HCT116 (cell line): ENCODE results near the gene PCSK6. TPM values are rescaled to one million over a fixed set of nuclear protein-coding genes. Genes with fewer than 3 reads are reported as not detected.

Source experiments
- ATAC-seq: fragments of 200-7000 bp; cut with Tn5 transposase; 2 replicates; pipeline ENCODE4 v1.9.1; 2020; ENCODE audit warnings: mild to moderate bottlenecking, moderate library complexity
- BruUV-seq: library from RNA; stranded (reverse); fragments of 400-500 nt; replicated peaks from 2 replicates; lab custom pipeline; 2021; lab: Mats Ljungman, UMichigan
- CTCF ChIA-PET: fragments of 300-600 bp; sonication (Branson Sonifier 250); formaldehyde crosslinking; loops from one replicate; lab custom pipeline; 2021; ENCODE audit warnings: antibody characterized with exemption; lab: Charles Lee
- POLR2A ChIA-PET: fragments of 300-600, 350-600 bp; sonication (Branson Sonifier 250); formaldehyde crosslinking; loops from one replicate; lab custom pipeline; 2021; ENCODE audit warnings: antibody characterized with exemption; lab: Charles Lee
- RAD21 ChIA-PET, 2 experiments: fragments of 300-600 bp; sonication (Branson Sonifier 250); formaldehyde crosslinking; loops; one replicate each; lab custom pipeline; 2023; ENCODE audit warnings: low total read pairs in 2 of 2; ENCODE audit not compliant: uncharacterized antibody in 2 of 2, unreplicated experiment in 2 of 2, low non-redundant PET in 1 of 2; lab: Charles Lee
- DNase-seq: peaks from one replicate; pipeline ENCODE4 v3.0.0-alpha.2; 2010; ENCODE audit warnings: low read depth, low spot score
- H2AFZ ChIP-seq: fragments of 200-600 bp; shearing (Covaris generic), sonication (generic); 2 replicates; pipeline ENCODE4 v1.6.1; 2017; ENCODE audit warnings: low read depth, mixed run types, mixed read lengths, antibody characterized with exemption, low read length; ENCODE audit not compliant: poor library complexity, severe bottlenecking
- H3K27ac ChIP-seq: 2 replicates; pipeline ENCODE4 v1.5.1; 2012; ENCODE audit warnings: low read depth, low read length
- H3K27me3 ChIP-seq: fragments of 200-600 bp; sonication (generic); 2 replicates; pipeline ENCODE4 v1.6.1; 2016; ENCODE audit warnings: mixed run types, low read length, mixed read lengths; ENCODE audit not compliant: insufficient read depth
- H3K36me3 ChIP-seq, 2 experiments: fragments of 200-500 bp in 1 of 2; fragments of 200-600 bp in 1 of 2; sonication (Bioruptor generic) in 1 of 2; sonication (generic) in 1 of 2; 2 replicates each; pipeline versions ENCODE4 v1.5.1 to v1.6.1; 2014 to 2016; ENCODE audit warnings: low read length in 2 of 2, inconsistent platforms in 1 of 2, mixed read lengths in 1 of 2, mixed run types in 1 of 2; ENCODE audit not compliant: insufficient read depth in 2 of 2, control insufficient read depth in 1 of 2
- H3K4me1 ChIP-seq, 2 experiments: fragments of 200-600 bp in 1 of 2; sonication (generic) in 1 of 2; 2 replicates each; pipeline versions ENCODE4 v1.5.1 to v1.6.1; 2012 to 2017; ENCODE audit warnings: low read length in 2 of 2, inconsistent platforms in 1 of 2, mild to moderate bottlenecking in 1 of 2, mixed read lengths in 1 of 2, mixed run types in 1 of 2, moderate library complexity in 1 of 2; ENCODE audit not compliant: insufficient read depth in 2 of 2, control insufficient read depth in 1 of 2
- H3K4me2 ChIP-seq: fragments of 200-600 bp; sonication (generic); 2 replicates; pipeline ENCODE4 v1.6.1; 2017; ENCODE audit warnings: mixed run types, low read length, mixed read lengths
- H3K4me3 ChIP-seq, 2 experiments: fragments of 200-600 bp in 1 of 2; sonication (generic) in 1 of 2; replicated peaks in 1 of 2; 2 replicates each; pipeline ENCODE4 v1.5.1; 2011 to 2016; ENCODE audit warnings: low read length in 2 of 2, control low read depth in 1 of 2, low read depth in 1 of 2, mild to moderate bottlenecking in 1 of 2, mixed read lengths in 1 of 2, mixed run types in 1 of 2
- H3K79me2 ChIP-seq: fragments of 200-600 bp; sonication (generic); 2 replicates; pipeline ENCODE4 v1.6.1; 2017; ENCODE audit warnings: mild to moderate bottlenecking, mixed run types, low read length, moderate library complexity, mixed read lengths; ENCODE audit not compliant: insufficient read depth
- H3K9ac ChIP-seq: fragments of 200-600 bp; sonication (generic); 2 replicates; pipeline ENCODE4 v1.6.1; 2016; ENCODE audit warnings: low read length, mixed read lengths
- H3K9me2 ChIP-seq: fragments of 200-600 bp; sonication (generic), shearing (Covaris generic); 2 replicates; pipeline ENCODE4 v1.6.1; 2017; ENCODE audit warnings: mixed run types, mild to moderate bottlenecking, moderate library complexity; ENCODE audit not compliant: insufficient read depth
- H3K9me3 ChIP-seq, 2 experiments: fragments of 200-500 bp in 1 of 2; fragments of 200-600 bp in 1 of 2; sonication (Bioruptor generic) in 1 of 2; sonication (generic) in 1 of 2; 2 replicates each; pipeline ENCODE4 v1.6.1; 2014 to 2017; ENCODE audit warnings: low read length in 2 of 2, mixed read lengths in 2 of 2, inconsistent platforms in 1 of 2, low read depth in 1 of 2, mild to moderate bottlenecking in 1 of 2, mixed run types in 1 of 2, moderate library complexity in 1 of 2; ENCODE audit not compliant: control insufficient read depth in 1 of 2, insufficient read depth in 1 of 2
- H4K20me1 ChIP-seq: fragments of 200-600 bp; sonication (generic), shearing (Covaris generic); 2 replicates; pipeline ENCODE4 v1.6.1; 2017; ENCODE audit warnings: mixed run types, mild to moderate bottlenecking, moderate library complexity; ENCODE audit not compliant: insufficient read depth
- CBX3 ChIP-seq: IDR thresholded peaks from 2 replicates; pipeline ENCODE4 v1.6.1; 2012; ENCODE audit warnings: low read depth
- CTCF ChIP-seq, 3 experiments: fragments of 200-600 bp in 1 of 3; sonication (generic) in 1 of 3; IDR thresholded peaks in 2 of 3; conservative IDR thresholded peaks in 1 of 3; 2 replicates each; pipeline ENCODE4 v1.5.1; 2012 to 2017; ENCODE audit warnings: low read depth in 2 of 3, low read length in 2 of 3, antibody characterized with exemption in 1 of 3, borderline replicate concordance in 1 of 3, control low read depth in 1 of 3, mild to moderate bottlenecking in 1 of 3, mixed read lengths in 1 of 3, mixed run types in 1 of 3, moderate library complexity in 1 of 3; ENCODE audit not compliant: insufficient read depth in 1 of 3
- EGR1 ChIP-seq: IDR thresholded peaks from 2 replicates; pipeline ENCODE4 v1.6.1; 2012; ENCODE audit warnings: low read depth
- ELF1 ChIP-seq: IDR thresholded peaks from 2 replicates; pipeline ENCODE4 v1.6.1; 2012; ENCODE audit warnings: low read depth, borderline replicate concordance
- EZH2 ChIP-seq: fragments of 200-600 bp; sonication (generic); IDR thresholded peaks from 2 replicates; pipeline ENCODE4 v1.6.1; 2017; ENCODE audit warnings: antibody characterized with exemption, mixed run types
- EZH2phosphoT487 ChIP-seq: fragments of 200-600 bp; IDR thresholded peaks from 2 replicates; pipeline ENCODE4 v1.6.1; 2018; ENCODE audit warnings: antibody characterized with exemption, borderline replicate concordance
- POLR2A ChIP-seq: IDR thresholded peaks from 2 replicates; pipeline ENCODE4 v1.7.0; 2011; ENCODE audit warnings: borderline replicate concordance; ENCODE audit not compliant: insufficient read depth, insufficient read length; ENCODE audit errors: extremely low read depth
- RAD21 ChIP-seq: IDR thresholded peaks from 2 replicates; pipeline ENCODE4 v1.6.1; 2012; ENCODE audit warnings: low read depth, mild to moderate bottlenecking
- SIN3A ChIP-seq: IDR thresholded peaks from 2 replicates; pipeline ENCODE4 v1.6.1; 2012; ENCODE audit warnings: low read depth
- YY1 ChIP-seq: IDR thresholded peaks from 2 replicates; pipeline ENCODE4 v1.6.1; 2011; ENCODE audit warnings: low read length, low read depth, moderate library complexity, mild to moderate bottlenecking; ENCODE audit not compliant: insufficient replicate concordance; ENCODE audit errors: extremely low read depth
- ZFX ChIP-seq: fragments of 450-650 bp; IDR thresholded peaks from 2 replicates; pipeline ENCODE4 v1.6.1; 2017
- intact Hi-C: fragments of 100-400 bp; cut with micrococcal nuclease; formaldehyde crosslinking; loops from 2 replicates; pipeline ENCODE4 v1.10.0; 2022
- total RNA-seq: library from RNA; stranded (reverse); gene quantifications from one replicate; pipeline ENCODE4 v1.2.1, GENCODE V29; 2021; ENCODE audit not compliant: unreplicated experiment
- TF ChIP-seq, protein P1 (sequence below): IDR thresholded peaks from 2 replicates; pipeline ENCODE4 v1.6.1; 2012
- TF ChIP-seq, protein P2 (sequence below): IDR thresholded peaks from 2 replicates; pipeline ENCODE4 v1.6.1; 2012; ENCODE audit warnings: low read depth

Gene PCSK6
- total RNA-seq, 1 experiment from 2014 or later, result 13.5 TPM

- no peak overlapping the region for H2AFZ ChIP-seq
- no peaks in the 10 kb centered on the region for H3K9me3 ChIP-seq
- ATAC-seq (no peak), DNase-seq (no peak)
- CTCF ChIA-PET, result no interaction called here
- H4K20me1 ChIP-seq, result no peaks in the 10 kb centered on the region
- no peaks in the 10 kb centered on the region for H3K4me1 ChIP-seq
- no peak overlapping the region for H3K9ac ChIP-seq
- intact Hi-C loops, result no loop called here
- H3K36me3 ChIP-seq, result no peaks in the 10 kb centered on the region
- H3K4me3 ChIP-seq, result no peak overlapping the region
- H3K79me2 ChIP-seq, result no peaks in the 10 kb centered on the region
- H3K27ac ChIP-seq, result no peak overlapping the region
- RAD21 ChIA-PET, result no interaction called here
- BruUV-seq, result no TSS peak
- POLR2A ChIA-PET, result no interaction called here
- TF ChIP-seq RAD21, result no peak
- no peak for TF ChIP-seq SIN3A
- no peak for TF ChIP-seq CTCF (IDR thresholded peaks at IDR 0.05 in 2 of 3, conservative IDR thresholded peaks at IDR 0.05 in 1 of 3; ENCODE audit: borderline replicate concordance in 1 of 3, insufficient read depth in 1 of 3, low read depth in 2 of 3, low read length in 2 of 3)
- no peak for TF ChIP-seq ELF1
- no peak for TF ChIP-seq EZH2phosphoT487
- no peak for TF ChIP-seq EZH2
- no peak for TF ChIP-seq YY1
- TF ChIP-seq, protein P1, sequence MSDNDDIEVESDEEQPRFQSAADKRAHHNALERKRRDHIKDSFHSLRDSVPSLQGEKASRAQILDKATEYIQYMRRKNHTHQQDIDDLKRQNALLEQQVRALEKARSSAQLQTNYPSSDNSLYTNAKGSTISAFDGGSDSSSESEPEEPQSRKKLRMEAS, result no peak
- TF ChIP-seq CBX3, result no peak
- H3K27me3 ChIP-seq, result no peaks in the 10 kb centered on the region
- H3K4me2 ChIP-seq, result no peak overlapping the region
- no peaks in the 10 kb centered on the region for H3K9me2 ChIP-seq
Observed at GRCh38 chr15:101384276-101384675, 105.2 kb downstream of the PCSK6 start.

GRCh38 chr15:101382544-101382943 is 107.0 kb downstream of the PCSK6 start:
- no peak overlapping the region for H3K27ac ChIP-seq
- no peak overlapping the region for H3K9ac ChIP-seq
- POLR2A ChIA-PET, result no interaction called here
- H3K9me3 ChIP-seq, result no peaks in the 10 kb centered on the region
- ATAC-seq (no peak), DNase-seq (no peak)
- no TSS peak for BruUV-seq
- H2AFZ ChIP-seq, result no peak overlapping the region
- intact Hi-C loops, result no loop called here
- no peaks in the 10 kb centered on the region for H3K79me2 ChIP-seq
- RAD21 ChIA-PET, result no interaction called here
- H3K27me3 ChIP-seq, result no peaks in the 10 kb centered on the region
- CTCF ChIA-PET, result no interaction called here
- H3K4me3 ChIP-seq, result no peak overlapping the region
- no peaks in the 10 kb centered on the region for H3K4me1 ChIP-seq
- no peaks in the 10 kb centered on the region for H4K20me1 ChIP-seq
- no peaks in the 10 kb centered on the region for H3K36me3 ChIP-seq
- no peaks in the 10 kb centered on the region for H3K9me2 ChIP-seq
- H3K4me2 ChIP-seq, result no peak overlapping the region
- TF ChIP-seq POLR2A (no peak), EGR1 (no peak), CTCF (IDR thresholded peaks at IDR 0.05 in 2 of 3, conservative IDR thresholded peaks at IDR 0.05 in 1 of 3; ENCODE audit: borderline replicate concordance in 1 of 3, insufficient read depth in 1 of 3, low read depth in 2 of 3, low read length in 2 of 3) (no peak), CBX3 (no peak), ELF1 (no peak), ZFX (no peak)
- TF ChIP-seq, protein P2, sequence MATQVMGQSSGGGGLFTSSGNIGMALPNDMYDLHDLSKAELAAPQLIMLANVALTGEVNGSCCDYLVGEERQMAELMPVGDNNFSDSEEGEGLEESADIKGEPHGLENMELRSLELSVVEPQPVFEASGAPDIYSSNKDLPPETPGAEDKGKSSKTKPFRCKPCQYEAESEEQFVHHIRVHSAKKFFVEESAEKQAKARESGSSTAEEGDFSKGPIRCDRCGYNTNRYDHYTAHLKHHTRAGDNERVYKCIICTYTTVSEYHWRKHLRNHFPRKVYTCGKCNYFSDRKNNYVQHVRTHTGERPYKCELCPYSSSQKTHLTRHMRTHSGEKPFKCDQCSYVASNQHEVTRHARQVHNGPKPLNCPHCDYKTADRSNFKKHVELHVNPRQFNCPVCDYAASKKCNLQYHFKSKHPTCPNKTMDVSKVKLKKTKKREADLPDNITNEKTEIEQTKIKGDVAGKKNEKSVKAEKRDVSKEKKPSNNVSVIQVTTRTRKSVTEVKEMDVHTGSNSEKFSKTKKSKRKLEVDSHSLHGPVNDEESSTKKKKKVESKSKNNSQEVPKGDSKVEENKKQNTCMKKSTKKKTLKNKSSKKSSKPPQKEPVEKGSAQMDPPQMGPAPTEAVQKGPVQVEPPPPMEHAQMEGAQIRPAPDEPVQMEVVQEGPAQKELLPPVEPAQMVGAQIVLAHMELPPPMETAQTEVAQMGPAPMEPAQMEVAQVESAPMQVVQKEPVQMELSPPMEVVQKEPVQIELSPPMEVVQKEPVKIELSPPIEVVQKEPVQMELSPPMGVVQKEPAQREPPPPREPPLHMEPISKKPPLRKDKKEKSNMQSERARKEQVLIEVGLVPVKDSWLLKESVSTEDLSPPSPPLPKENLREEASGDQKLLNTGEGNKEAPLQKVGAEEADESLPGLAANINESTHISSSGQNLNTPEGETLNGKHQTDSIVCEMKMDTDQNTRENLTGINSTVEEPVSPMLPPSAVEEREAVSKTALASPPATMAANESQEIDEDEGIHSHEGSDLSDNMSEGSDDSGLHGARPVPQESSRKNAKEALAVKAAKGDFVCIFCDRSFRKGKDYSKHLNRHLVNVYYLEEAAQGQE, result no peak
